Smooth muscle cell of the brain vasculature (primary cell): ENCODE data around the gene TRUB1.
"Not testable (repeated sequence)": the region's sequence is repeated elsewhere in the genome, so short reads cannot be mapped to it uniquely, and the experiment has no call there.

Experiments
- DNase-seq: peaks from one replicate; pipeline ENCODE4 v3.0.0-alpha.2; 2012; ENCODE audit warnings: low read depth, low spot score

TRUB1 gene

GRCh38 chr10:114925587-114926586, 12.1 kb upstream of the TRUB1 start:
- no peak for DNase-seq

DNA sequence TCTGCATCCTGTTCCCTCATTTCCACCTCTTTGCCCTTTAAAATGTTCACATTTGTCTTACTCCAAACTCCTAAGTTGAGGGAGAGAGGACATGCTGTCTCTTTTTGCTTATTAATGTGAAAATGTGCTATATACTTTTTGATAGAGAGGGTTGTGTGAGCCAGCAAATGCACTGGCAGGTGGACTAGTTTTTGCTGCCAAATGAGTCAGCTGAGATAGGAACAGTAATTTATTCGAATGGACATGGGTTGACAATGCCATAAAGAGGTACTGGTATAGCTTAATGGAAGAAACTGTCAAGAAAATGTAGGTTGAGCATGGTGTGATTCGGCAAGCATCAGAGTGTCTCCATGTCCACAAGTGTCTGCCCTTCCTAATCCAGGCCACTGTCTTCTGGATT, 9.2 kb upstream of the TRUB1 start:
- DNase-seq, result no peak

DNA sequence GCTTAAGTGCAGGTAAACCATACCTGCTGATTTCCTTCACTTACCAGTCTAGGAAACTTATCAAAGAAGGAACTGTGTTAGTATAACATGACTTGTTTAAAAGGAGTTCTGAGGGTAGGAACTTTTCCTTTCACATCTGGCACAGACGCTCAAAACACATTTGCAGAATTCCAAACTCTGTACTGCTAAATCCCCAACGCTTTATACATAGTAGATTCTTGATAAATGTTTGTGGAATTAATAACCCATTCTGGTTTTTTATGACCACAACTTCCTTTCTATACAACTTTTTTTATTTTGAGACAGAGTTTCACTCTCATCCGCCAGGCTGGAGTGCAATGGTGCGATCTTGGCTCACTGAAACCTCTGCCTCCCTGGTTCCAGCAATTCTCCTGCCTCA, 7.7 kb upstream of the TRUB1 start:
- no peak for DNase-seq

GRCh38 chr10:114931072-114931679, 6.8 kb upstream of the TRUB1 start:
- no peak for DNase-seq

- DNase-seq, result no peak
Measured at GRCh38 chr10:114932225-114932624, 5.8 kb upstream of the TRUB1 start.

DNA sequence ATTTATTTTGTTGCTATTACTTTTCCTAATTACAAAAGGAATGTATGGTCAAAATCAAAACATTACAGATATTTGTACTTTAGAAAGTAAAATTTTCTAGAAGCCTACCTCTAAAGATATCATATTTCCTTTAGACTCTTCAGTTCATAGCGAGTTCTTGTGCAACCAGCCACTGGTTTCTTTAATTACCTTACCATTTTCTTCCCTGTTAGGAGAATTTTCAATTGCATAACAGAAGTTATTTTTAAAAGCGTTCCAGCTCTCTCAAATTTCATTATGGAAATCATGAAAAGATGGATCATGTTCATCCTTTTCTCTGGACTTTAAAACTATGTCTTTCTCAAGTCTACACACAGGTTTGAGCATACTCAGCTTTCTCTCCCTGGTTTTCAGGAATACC, 5.0 kb upstream of the TRUB1 start:
- no peak for DNase-seq

- no peak for DNase-seq
Measured at GRCh38 chr10:114933588-114933987, 4.4 kb upstream of the TRUB1 start.

- DNase-seq, result not testable (repeated sequence)
Measured at GRCh38 chr10:114933995-114934394, 4.0 kb upstream of the TRUB1 start.

DNA sequence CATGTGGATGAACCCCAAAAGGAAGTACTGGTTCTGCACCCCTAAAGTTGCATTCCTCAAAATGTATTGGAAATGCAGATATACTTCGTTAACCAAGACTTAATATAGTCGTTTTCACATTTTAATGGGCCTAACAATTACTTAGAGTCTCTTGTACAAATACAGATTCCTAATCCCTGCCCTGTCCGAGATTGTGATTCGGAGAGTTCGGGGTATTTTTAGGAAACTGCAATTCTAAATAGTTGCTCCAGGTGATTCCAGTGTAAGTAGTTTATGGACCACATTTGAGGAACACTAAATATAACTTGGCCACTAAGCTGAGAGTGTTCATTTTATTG, 830 bp downstream of the TRUB1 start:
- no peak for DNase-seq

DNA sequence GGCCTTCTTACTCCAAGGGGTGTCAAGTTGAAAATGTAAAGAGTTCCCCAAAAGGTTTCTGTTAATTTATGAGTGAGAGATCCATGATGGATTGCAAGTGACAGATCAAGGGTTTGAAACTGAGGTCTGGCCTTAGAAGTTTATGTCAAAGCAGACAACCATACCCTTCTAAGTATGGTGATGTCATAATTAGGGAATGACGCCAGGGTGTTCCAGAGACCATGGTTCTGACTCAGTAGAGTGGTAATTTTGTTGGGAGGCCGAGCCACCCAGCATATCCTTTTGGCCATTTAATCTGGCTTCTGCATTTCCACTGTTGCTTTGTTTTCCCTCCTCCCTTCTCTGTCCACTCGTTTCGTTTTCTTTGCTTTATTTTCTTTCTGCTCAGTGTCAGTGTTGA, 2.7 kb downstream of the TRUB1 start:
- no peak for DNase-seq

- DNase-seq, result no peak
Measured at GRCh38 chr10:114943000-114943399, 5.0 kb downstream of the TRUB1 start.

- no peak for DNase-seq
Measured at GRCh38 chr10:114953047-114953446, 15.1 kb downstream of the TRUB1 start.

GRCh38 chr10:114955984-114956383, 18.0 kb downstream of the TRUB1 start:
- no peak for DNase-seq

GRCh38 chr10:114956466-114956865, 18.5 kb downstream of the TRUB1 start:
- no peak for DNase-seq

DNA sequence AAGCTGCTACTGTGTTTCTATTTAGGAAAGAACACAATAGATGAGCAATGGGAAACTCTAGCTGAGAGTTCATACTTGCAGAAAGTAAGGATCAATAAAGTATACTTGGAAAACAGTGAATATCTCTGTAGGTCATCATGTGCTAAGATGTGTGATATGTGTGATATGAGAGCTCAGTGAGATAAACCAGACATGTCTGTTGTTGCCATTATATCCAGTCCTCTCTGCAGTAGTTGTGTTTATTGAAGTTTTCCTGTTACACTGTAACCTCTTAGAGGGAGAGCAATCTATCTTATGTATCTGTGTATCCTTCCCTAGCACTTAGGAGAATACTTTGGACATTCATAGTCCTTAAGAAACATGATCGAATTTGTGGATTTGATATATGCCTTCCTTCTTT, 19.1 kb downstream of the TRUB1 start:
- DNase-seq, result no peak

- DNase-seq, result no peak
Measured at GRCh38 chr10:114957673-114958072, 19.7 kb downstream of the TRUB1 start.

- DNase-seq, result no peak
Measured at GRCh38 chr10:114962441-114962840, 24.4 kb downstream of the TRUB1 start.

GRCh38 chr10:114963908-114964307, 25.9 kb downstream of the TRUB1 start:
- no peak for DNase-seq

DNA sequence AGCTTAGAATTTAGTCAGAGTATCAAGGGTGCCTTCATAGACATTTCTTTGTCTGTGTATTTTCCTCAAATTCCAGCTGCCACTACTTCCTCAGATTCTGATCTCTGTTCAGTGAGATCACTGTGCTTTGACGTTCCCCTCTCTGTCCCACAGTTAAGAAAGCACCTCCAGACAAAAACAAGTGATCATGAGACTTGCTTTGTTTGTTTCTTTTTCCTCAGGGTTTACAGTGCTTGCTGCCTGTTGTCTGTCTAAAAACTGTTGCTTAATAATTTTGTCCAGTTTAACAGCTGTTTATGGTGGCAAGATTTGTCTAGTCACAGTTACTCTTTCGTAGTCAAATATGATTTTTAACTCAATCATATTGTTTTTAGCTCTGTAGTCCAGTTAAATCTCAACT, 29.1 kb downstream of the TRUB1 start:
- peak; percentile 28 for DNase-seq

- DNase-seq, result no peak
Measured at GRCh38 chr10:114970515-114970914, 32.5 kb downstream of the TRUB1 start.

- no peak for DNase-seq
Measured at GRCh38 chr10:114973306-114973705, 35.3 kb downstream of the TRUB1 start.

DNA sequence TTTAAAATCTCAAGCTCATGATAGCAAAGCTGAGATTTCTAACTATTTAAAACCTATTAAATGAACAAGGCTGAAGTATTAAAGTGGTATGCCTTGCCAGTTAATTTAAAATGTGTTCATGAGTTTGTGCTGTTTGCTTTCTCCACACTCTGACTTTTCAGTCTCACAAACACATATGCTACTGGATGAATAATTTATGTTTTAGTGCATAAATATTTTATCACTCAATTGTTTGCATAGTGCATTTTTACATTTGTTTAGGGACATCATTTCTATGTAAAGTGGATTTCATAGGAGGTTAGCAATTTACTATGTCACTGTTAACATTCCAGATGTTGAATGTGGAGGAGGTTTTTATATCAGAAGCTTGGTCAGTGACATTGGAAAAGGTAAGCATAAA, 36.0 kb downstream of the TRUB1 start:
- DNase-seq, result no peak

GRCh38 chr10:114974625-114975024, 36.6 kb downstream of the TRUB1 start:
- DNase-seq, result no peak
